HG03520 (cell line): ENCODE results near the gene ENO2.

Experiments used
- ATAC-seq: cut with Tn5 transposase; IDR thresholded peaks from one replicate; pipeline ENCODE4 v1.9.1; 2021; ENCODE audit warnings: mild to moderate bottlenecking, moderate library complexity; ENCODE audit not compliant: unreplicated experiment

ENO2 gene

GRCh38 chr12:6946920-6947374, 32.6 kb downstream of the ENO2 start:
- ATAC-seq: no peak

GRCh38 chr12:6947615-6948014, 33.2 kb downstream of the ENO2 start:
- ATAC-seq: no peak

GRCh38 chr12:6948873-6949594, 34.7 kb downstream of the ENO2 start:
- no peak for ATAC-seq

DNA sequence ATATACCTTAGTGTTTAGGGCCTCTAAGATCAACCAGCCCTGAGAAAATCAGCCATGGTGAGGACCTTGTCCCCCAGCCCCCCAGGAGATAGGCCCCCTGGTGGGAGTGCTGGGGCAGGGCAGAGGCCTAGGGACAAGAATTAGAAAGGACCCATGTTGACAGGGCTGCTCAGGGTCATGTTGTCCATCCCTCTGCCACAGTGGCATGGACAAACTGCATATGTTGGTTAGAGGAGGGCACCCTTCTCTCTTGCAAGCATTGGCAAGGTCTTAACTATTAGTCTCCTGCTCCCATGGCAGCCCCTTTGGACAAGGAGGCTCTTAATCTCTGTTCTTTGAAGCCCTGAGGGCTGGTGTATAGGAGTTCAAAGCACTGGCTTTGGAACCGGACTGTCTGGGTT, 36.0 kb downstream of the ENO2 start:
- no peak for ATAC-seq

DNA sequence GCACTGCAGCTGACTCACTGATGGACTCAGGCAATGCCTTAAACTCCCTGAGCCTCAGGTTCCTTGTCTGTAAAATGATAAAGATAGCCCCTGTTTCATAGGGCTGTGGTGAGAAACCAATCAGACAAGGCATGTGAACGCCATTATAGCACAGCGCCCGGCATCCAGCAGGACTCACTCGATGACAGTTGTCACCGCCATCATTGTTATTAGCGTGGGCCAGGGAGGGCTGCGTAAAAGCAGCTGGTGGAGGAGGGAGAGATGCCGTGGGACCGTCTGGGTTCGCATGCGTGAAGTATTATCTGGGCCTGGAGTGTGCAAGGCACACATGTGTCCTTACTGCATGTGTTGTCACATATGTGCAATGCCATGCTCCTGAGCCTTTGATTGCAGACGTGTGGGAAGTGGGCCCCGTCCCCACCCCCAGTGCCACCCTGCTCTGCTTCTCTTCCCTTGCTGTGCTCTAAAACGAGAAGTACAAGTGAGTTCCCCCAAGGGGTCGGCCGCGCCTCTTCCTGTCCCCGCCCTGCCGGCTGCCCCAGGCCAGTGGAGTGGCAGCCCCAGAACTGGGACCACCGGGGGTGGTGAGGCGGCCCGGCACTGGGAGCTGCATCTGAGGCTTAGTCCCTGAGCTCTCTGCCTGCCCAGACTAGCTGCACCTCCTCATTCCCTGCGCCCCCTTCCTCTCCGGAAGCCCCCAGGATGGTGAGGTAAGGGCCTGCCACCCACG, 36.6 kb downstream of the ENO2 start, which contains the start of gene PTPN6:
PTPN6 (plus strand) TSS at position 546 of the 730 bp plus-strand sequence; CDS start at position 703, 157 bp downstream.
- ATAC-seq: no peak

- no peak for ATAC-seq
Measured at GRCh38 chr12:6951551-6952120, 37.3 kb downstream of the ENO2 start.

DNA sequence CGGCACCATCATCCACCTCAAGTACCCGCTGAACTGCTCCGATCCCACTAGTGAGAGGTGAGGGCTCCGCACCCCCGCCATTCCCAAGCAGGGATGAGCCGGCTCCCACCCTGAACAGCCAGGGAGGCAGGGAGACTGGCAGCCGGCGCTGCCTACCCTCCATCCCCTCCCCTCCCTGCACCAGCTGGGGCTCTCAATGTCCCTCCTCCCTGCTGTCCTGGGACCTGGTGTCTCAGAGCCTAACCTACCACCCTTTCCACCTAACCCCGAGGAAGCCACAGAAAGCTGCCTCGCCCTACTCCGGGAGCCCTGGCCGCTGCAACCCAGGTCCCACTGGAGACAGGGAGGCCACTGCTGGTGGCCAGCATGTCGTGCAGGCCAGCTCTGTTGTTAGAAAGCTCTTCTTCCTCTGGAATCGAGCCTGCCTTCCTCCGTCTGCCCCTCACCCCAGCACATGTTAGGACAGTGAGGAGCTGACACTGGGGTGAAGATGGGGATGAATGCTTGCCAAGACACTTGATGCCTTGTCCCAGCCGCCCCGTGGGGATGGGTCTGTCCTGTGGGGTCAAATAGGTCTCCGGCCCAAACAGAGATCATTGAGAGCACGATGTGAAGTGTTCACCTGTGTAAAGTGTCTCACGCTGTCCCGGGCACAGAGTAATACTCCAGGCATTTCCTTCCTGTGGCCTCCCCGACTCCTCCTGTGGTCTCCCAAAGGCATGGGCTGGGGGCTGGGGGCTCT, 37.9 kb downstream of the ENO2 start:
- no peak for ATAC-seq

GRCh38 chr12:6952863-6953441, 38.6 kb downstream of the ENO2 start:
- ATAC-seq: no peak

DNA sequence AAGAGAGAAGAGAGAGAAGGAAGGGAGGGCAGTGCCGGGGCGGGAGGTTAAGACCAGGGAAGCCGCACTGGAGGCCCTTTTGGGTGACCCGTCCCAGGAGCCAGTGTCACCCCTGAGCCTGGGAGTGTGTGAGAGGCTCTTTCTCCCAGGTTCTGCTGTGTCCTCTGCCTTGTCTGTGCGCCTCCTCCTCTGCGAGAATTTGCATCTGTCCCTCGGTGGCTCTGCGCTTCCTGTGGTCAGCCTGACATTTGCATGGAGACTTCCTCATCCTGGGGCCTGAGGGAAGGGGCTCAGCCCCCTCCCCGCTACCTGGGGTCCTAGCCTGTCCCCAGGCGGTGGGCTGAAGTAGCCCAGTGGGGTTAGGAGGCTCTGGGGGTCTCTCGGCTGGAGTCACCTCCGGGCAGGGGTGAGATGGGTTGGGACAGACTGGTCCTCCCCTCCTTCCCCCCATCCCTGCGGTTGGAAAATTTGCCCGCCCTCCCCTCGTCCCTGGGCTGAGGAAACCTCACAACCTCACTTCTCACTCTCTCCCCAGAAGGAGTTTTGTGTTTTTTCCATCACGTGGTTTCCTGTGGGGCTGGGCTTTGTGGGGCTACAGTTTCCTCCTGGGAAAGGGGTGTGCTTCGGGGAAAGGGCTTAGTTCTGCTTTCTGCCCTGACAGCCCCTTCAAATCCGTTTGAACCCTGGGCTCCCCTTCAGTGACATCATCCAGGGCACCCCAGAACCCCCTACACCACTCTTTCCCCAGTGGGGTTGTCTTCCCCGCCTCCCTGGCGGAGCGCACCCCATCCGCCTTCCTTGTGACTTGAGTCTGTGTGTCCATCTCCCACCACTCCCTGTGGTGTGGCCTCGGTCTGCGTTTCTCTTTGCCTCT, 39.3 kb downstream of the ENO2 start:
- peak; percentile 33 for ATAC-seq

GRCh38 chr12:6954316-6955107, 40.1 kb downstream of the ENO2 start:
- ATAC-seq: no peak

- ATAC-seq: no peak
Measured at GRCh38 chr12:6955108-6956020, 41.0 kb downstream of the ENO2 start.

- no peak for ATAC-seq
Measured at GRCh38 chr12:6956021-6956727, 41.8 kb downstream of the ENO2 start.

- no peak for ATAC-seq
Measured at GRCh38 chr12:6957151-6957701, 42.8 kb downstream of the ENO2 start.

DNA sequence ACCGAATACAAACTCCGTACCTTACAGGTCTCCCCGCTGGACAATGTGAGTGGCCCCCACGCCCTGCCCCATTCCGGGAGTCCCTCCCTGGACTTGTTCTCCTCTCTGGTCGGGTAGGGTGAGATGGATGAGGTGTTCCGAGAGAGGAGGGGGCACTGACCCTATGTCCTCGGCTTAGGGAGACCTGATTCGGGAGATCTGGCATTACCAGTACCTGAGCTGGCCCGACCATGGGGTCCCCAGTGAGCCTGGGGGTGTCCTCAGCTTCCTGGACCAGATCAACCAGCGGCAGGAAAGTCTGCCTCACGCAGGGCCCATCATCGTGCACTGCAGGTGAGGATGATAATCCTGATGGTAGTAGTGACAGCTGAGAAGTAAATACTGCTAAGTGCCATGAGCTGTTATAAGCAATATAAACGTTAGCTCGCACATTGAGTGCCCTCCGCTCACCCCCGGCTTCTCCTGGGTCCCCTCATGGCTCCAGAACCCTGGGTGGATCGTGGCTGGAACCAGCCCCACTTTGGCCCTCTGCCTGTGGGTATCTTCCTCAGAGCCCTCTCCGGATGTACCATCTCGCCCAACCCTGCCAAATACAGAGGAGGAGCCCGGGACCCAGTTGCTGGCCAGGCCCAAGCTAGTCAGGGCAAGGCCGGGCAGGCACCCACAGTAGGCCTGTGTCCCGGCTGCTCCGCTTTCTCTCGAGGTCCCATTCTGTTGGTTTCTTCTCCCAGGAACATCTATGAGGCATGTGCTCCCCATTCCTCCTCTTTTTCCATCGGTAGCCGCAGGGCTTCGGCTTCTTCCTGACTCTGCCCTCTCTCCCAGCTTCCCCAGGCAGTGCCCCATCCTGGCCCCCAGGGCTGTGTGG, 43.6 kb downstream of the ENO2 start:
- ATAC-seq: no peak

GRCh38 chr12:6958609-6959057, 44.3 kb downstream of the ENO2 start:
- no peak for ATAC-seq
